Posterior cingulate gyrus (tissue), 11 donors: ENCODE data around the gene CREB5.

Experiments
- DNase-seq, 10 donors: peaks; one replicate each; pipeline versions ENCODE4 v3.0.0 to v3.0.0-alpha.2; 2020 to 2021; ENCODE audit warnings: mixed read lengths in 3 of 10
- intact Hi-C: fragments of 100-400 bp; cut with DNase I; formaldehyde crosslinking; loops from one replicate; pipeline ENCODE4 v1.15.1; 2023

CREB5 gene

DNA sequence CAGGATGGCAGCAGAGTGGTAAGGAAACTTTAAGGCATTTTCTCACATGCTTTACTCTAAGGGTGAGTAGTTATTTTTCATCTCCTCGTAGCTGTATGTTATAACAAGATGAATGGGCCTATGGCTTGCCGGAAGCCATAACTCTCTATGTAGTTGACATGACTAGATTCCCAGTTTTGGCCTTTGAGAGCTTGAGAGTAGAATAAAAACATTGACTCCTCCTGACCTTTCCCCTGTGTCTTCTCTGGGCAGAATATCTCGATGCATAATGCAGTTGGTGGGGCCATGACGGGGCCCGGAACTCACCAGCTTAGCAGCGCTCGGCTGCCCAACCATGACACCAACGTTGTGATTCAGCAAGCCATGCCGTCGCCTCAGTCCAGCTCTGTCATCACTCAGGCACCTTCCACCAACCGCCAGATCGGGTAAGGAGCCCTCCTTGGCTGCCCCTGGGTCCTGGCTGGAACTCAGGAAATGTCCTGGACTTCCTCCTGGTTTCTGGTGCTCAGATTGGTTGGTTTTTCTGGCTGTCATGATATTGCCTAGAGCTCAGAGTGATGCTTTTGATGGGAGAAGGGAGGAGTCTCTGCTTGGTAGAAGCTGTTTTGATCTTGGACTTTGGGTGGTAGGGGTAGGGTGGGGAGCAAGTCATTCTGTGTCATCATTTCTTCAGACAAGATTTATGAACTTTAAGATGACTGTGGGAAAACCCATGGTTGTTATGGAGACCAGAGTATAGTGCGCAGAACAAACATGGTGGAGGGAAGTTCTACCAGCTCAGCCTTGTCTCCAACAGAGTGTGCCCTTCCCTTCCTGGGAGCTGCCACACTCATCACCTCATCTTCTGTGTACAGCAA is 158.0 kb downstream of the CREB5 start:
- intact Hi-C loops, result no loop called here
- DNase-seq, result no peak

- intact Hi-C loops, result no loop called here
- DNase-seq, result no peak
Observed at GRCh38 chr7:28570970-28571288, 158.6 kb downstream of the CREB5 start.

- intact Hi-C loops, result no loop called here
- DNase-seq, result no peak
Observed at GRCh38 chr7:28571405-28571804, 159.1 kb downstream of the CREB5 start.

- DNase-seq, result no peak
- intact Hi-C loops, result no loop called here
Observed at GRCh38 chr7:28572321-28573058, 160.2 kb downstream of the CREB5 start.

- no peak for DNase-seq
- intact Hi-C loops, result no loop called here
Observed at GRCh38 chr7:28573059-28573553, 160.8 kb downstream of the CREB5 start.

DNA sequence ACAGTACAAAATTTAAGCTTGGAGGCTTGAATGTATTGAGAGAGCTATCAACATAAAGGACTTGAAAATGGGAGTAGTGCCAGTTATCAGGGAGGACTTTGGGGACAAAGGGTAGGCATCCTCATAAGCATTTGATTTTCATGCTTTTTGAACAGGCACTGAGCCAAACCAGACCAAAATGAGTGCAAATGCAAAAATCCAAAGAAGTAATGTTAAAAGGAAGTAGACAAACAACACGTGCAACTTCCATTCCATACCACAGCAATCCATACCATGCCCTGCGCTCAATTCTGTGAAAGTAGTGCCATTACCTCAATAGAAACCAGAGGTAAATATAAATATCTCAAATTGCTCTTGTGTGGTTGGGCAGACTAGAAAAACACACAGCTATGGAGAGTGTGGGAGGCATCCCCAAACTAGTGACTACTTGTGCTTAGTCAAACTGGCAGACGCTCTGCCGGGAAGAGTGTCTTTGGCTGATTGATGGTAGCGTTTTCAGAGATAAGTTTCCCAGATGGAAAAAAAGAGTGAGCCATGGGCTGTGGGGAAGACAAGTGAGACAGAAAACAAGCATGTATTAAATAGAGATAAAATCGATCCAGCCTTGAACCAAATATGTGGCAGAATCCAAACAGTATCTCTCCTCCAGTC is 161.5 kb downstream of the CREB5 start:
- intact Hi-C loops, result no loop called here
- no peak for DNase-seq

GRCh38 chr7:28575241-28575643 is 162.9 kb downstream of the CREB5 start:
- intact Hi-C loops, result no loop called here
- no peak for DNase-seq

DNA sequence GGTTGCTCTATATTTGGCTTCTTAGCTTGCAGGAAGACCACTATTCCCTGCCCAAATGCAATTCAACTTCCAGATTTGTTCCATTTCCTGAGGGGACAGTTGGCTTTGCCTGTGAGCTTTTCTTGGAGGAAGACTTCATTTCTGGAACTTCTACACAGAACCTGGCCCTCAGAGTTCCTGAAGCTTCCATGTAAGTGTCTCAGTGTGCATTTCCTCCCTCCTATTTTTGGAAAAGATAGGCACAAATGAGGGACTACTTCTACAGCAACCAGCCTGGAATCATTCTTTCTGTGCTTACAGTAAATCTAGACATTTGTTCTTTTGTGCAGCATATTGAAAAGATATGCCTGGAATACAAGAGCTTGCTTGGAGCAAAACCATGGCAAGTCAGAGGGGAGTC is 164.3 kb downstream of the CREB5 start:
- DNase-seq, result no peak
- intact Hi-C loops, result no loop called here

GRCh38 chr7:28579571-28579970 is 167.3 kb downstream of the CREB5 start:
- intact Hi-C loops, result no loop called here
- no peak for DNase-seq

DNA sequence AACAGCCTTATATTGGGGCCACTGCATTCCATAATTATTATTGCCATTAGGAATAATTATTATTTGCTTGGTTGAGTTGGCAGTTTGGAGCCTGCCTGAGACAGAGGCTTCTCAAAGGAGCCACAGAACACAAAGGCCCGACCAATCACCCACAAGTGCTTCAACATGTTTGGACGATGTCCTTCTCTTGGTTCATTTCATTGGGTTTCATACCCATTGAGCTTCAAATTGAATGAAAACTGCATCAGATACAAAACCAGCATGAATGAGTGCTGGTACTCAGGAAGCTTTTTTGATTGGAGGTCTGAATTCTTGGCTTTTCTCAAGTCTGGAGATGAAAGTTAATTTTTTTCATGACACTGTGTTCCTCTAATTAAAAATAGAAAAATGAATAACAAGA is 168.3 kb downstream of the CREB5 start:
- intact Hi-C loops, result no loop called here
- DNase-seq, result no peak

GRCh38 chr7:28581351-28581750 is 169.0 kb downstream of the CREB5 start:
- DNase-seq, result no peak
- intact Hi-C loops, result no loop called here

GRCh38 chr7:28582226-28582625 is 169.9 kb downstream of the CREB5 start:
- DNase-seq, result no peak
- intact Hi-C loops, result no loop called here

- intact Hi-C loops, result no loop called here
- no peak for DNase-seq
Observed at GRCh38 chr7:28584235-28584634, 171.9 kb downstream of the CREB5 start.

DNA sequence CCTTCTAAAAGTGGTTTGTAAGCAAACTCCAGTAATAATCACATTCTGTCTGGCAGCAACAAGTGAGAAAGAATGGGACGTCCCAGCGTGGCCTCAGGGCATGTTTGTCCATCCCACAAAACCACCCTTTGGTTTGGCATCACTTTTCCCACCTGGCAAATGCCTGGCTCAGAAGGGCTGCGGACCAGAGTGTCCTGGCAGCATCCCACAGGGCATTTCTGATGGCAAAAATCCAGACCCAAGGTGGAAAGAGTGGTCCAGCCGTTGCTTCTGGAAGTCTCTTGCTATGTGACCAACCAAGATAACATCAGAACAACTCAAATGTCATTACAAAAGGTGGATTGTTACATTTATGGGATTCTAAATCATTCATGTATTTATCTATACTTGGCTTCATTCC is 174.4 kb downstream of the CREB5 start:
- intact Hi-C loops, result no loop called here
- DNase-seq, result no peak

GRCh38 chr7:28587211-28587610 is 174.9 kb downstream of the CREB5 start:
- DNase-seq, result no peak
- intact Hi-C loops, result no loop called here

- DNase-seq, result no peak
- intact Hi-C loops, result no loop called here
Observed at GRCh38 chr7:28588602-28589001, 176.3 kb downstream of the CREB5 start.

- intact Hi-C loops, result no loop called here
- DNase-seq, result no peak
Observed at GRCh38 chr7:28591041-28591674, 178.8 kb downstream of the CREB5 start.

GRCh38 chr7:28591725-28592349 is 179.5 kb downstream of the CREB5 start:
- intact Hi-C loops, result no loop called here
- no peak for DNase-seq

- intact Hi-C loops, result no loop called here
- DNase-seq, result no peak
Observed at GRCh38 chr7:28592861-28593260, 180.5 kb downstream of the CREB5 start.

GRCh38 chr7:28595076-28595475 is 182.8 kb downstream of the CREB5 start:
- no peak for DNase-seq
- intact Hi-C loops, result no loop called here

DNA sequence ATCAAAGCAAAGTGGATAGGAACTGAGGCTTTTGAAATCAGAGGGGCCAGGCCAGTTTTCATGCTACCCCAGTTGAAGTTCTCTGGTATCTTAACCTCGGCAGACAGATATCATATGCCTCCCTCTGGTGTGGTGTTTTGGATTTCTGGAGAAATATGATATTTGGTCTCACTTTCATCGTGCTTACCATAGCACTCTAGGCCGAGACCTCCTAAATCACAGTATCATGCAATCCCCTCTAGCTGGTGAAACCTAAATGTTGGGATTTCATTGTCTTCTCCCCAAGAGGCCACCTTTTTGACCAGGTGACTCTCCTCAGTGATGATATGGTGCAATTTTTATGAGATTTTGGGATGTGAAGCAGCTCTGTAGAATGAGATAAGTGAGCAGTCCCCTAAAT is 183.5 kb downstream of the CREB5 start:
- intact Hi-C loops, result no loop called here

More for the DNA sequence above, 183.5 kb downstream of the CREB5 start:
- no peak for DNase-seq
